Right atrium auricular region (tissue), 2 donors: ENCODE results near the gene TP53TG5. TPM values are rescaled to one million over a fixed set of nuclear protein-coding genes. Genes with fewer than 3 reads are reported as not detected.

Experiments
- DNase-seq: peaks from one replicate; pipeline ENCODE4 v3.0.0-alpha.2; 2019; ENCODE audit warnings: low spot score
- H3K27ac ChIP-seq, 2 donors: fragments of 200-600 bp; sonication (generic); 1 replicate in 1 of 2; 2 replicates in 1 of 2; pipeline ENCODE4 v1.5.1; 2016 to 2019
- H3K27me3 ChIP-seq, 2 donors: fragments of 200-600 bp; sonication (generic); one replicate each; pipeline versions ENCODE4 v1.5.1 to v1.6.0; 2017 to 2019
- H3K36me3 ChIP-seq: fragments of 200-600 bp; sonication (generic); one replicate; pipeline ENCODE4 v1.5.1; 2016
- H3K4me1 ChIP-seq, 2 donors: fragments of 200-600 bp; sonication (generic); one replicate each; pipeline versions ENCODE4 v1.5.1 to v1.6.0; 2017 to 2019
- H3K4me3 ChIP-seq, 2 donors: fragments of 200-600 bp; sonication (generic); 1 replicate in 1 of 2; 2 replicates in 1 of 2; pipeline ENCODE4 v1.5.1; 2017 to 2019; ENCODE audit warnings: mild to moderate bottlenecking in 1 of 2, moderate library complexity in 1 of 2
- H3K9me3 ChIP-seq, 2 donors: fragments of 200-600 bp; sonication (generic); one replicate each; pipeline ENCODE4 v1.5.1; 2019
- total RNA-seq, 2 donors: library from RNA; depleted of rRNA; stranded (reverse); fragments of >200 nt; gene quantifications; one replicate each; pipeline ENCODE4 v1.1.0, GENCODE V29; 2016
- TF ChIP-seq, protein P1 (sequence below), 2 donors: fragments of 200-600 bp; sonication (generic); IDR thresholded peaks; one replicate each; pipeline ENCODE4 v1.5.1; 2019; ENCODE audit warnings: antibody characterized with exemption in 2 of 2

TP53TG5 gene
- total RNA-seq, 2 donors from 2014 or later, result not detected

DNA sequence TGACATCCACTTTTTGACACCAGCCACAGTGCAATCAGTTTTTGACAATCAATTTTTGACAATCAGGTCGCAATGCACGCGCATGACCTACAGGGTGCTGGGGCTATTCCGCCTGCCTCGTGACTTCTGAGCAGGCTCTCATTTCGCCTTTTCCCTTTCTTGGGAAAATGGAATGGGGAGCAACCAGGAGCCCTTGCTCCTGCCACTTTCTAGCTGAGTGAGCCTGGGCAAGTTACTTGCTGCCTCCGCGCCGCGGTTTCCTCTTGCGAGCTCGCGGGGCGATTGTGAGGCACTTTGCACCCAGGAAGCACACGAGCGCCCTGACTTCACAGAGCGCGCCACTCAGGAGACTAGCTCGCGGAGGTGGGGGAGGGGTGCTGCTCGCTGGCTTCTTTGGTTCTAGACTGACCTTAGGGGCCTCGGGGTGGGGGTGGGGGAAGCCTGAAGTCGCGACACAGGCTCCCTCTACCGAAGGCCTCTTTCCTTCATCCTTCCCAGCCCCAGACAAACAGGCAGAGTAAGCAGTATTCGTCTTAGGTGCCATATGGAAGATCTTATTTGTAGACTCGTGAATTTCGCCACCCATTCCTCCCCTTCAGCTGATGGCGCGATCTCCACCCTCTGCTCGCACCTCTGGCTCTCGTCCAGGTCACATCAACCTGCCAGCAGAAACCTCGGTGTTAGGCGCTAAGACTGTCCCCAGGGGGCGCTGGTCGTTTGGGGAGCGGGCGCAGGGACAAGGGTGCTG is 4.6 kb downstream of the TP53TG5 start:
- Histone ChIP-seq H3K9me3 (no peaks in the 10 kb centered on the region), H3K27me3 (no peaks in the 10 kb centered on the region), H3K4me3 (peak overlapping the region; percentile 39 to 64), H3K4me1 (peaks cover 0 to 17% of the 10 kb centered on the region in 2 donors), H3K36me3 (peaks cover 4% of the 10 kb centered on the region), H3K27ac (peak overlapping the region; percentile 71 to 81)
- peak; percentile 83 for DNase-seq
- TF ChIP-seq, protein P1, sequence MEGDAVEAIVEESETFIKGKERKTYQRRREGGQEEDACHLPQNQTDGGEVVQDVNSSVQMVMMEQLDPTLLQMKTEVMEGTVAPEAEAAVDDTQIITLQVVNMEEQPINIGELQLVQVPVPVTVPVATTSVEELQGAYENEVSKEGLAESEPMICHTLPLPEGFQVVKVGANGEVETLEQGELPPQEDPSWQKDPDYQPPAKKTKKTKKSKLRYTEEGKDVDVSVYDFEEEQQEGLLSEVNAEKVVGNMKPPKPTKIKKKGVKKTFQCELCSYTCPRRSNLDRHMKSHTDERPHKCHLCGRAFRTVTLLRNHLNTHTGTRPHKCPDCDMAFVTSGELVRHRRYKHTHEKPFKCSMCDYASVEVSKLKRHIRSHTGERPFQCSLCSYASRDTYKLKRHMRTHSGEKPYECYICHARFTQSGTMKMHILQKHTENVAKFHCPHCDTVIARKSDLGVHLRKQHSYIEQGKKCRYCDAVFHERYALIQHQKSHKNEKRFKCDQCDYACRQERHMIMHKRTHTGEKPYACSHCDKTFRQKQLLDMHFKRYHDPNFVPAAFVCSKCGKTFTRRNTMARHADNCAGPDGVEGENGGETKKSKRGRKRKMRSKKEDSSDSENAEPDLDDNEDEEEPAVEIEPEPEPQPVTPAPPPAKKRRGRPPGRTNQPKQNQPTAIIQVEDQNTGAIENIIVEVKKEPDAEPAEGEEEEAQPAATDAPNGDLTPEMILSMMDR (IDR thresholded peaks at IDR 0.05), result peak; percentile 84 to 96

DNA sequence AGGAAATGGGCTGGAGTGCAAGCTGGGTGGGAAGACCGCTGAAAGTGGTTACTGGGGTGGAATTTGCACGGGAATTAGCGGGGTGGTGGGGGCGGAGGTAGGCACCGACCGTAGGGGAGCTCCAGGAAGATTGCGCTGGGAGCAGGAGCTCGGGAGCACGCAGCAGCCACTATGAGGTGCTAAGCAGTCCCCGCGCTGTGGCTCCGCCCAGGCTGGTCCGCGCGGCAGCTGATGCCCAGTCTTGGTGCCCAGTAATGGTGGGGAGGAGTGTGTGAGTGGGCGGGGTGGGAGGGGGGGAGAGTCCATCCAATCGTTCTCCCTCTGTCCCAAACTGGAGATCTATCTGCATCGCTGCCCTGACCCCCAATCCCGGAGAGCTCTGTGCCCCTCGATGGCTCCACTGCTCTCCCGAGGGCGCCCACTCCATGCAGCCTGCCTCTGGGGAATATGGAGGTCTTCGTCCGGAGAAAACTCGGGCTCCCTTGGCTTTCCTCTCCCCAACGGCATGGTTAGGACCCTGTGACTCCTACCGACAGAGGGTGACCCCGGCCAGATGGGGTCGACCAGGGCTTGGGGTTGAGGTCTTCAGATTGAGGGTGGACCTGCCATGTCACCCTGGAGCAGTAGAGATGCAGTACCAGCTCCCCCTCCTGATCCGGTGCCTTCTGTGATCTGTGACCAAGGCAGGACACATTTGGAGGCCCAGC is 5.3 kb downstream of the TP53TG5 start:
- H3K4me1 ChIP-seq, result peaks cover 0 to 17% of the 10 kb centered on the region in 2 donors
- peak overlapping the region; percentile 39 to 64 for H3K4me3 ChIP-seq
- H3K27me3 ChIP-seq, result no peaks in the 10 kb centered on the region
- H3K36me3 ChIP-seq, result peaks cover 11% of the 10 kb centered on the region
- H3K27ac ChIP-seq, result peak overlapping the region; percentile 71 to 81
- no peak for DNase-seq
- TF ChIP-seq, protein P1 (IDR thresholded peaks at IDR 0.05), result no peak
- no peaks in the 10 kb centered on the region for H3K9me3 ChIP-seq

DNA sequence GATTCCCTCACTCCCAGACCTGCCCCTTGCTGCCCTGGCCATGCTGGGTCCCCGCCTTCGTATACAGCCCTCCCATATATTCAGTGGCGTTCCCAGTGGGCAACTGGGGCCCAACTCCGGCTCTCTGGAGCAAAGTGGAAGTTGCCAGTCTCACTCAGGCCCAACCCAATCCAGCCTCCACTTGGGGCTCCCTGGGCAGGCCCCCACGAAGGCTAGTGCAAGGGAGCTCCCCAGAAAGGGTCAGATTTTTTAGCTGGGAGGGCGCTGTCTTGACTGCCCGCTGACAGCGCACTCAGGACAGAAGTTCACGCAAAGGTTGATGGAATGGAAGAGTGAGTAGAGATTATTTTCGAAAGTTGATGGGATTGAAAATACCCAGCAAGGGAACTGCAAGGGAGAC is 5.9 kb downstream of the TP53TG5 start:
- Histone ChIP-seq H3K27ac (peak overlapping the region; percentile 71 to 81), H3K4me3 (no peak overlapping the region), H3K4me1 (peaks cover 0 to 17% of the 10 kb centered on the region in 2 donors), H3K36me3 (peaks cover 15% of the 10 kb centered on the region), H3K9me3 (no peaks in the 10 kb centered on the region), H3K27me3 (no peaks in the 10 kb centered on the region)
- no peak for DNase-seq
- TF ChIP-seq, protein P1 (IDR thresholded peaks at IDR 0.05), result no peak

DNA sequence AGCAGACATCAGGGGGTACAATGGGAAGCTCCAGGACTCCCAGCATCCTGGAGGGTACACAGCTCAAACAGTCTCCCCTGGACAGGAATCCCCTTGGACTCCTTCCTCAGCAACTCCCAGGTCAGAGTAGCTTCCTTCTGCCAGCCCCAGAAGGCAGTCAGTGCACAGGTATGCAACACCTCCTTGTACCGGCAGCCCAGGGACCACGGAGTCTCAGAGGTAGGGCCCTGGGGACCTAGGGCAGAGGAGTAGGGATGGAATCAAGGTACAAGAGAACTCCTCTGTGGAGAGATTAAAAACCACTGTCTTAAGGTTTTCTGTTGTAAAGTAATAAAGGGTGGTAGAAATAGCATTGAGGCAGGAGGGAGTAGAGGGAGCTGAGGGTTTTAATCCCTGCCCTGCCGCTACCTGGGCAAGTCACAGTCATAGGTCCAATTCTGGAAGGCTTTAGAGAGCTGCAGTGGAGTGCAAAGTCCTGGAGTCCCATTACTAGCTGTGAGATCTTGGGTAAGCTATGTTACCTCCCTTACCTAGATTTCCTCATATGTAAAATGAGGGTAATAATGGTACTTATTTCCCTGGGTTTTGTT is 7.5 kb downstream of the TP53TG5 start:
- DNase-seq, result peak; percentile 26
- TF ChIP-seq, protein P1 (IDR thresholded peaks at IDR 0.05), result no peak
- Histone ChIP-seq H3K4me1 (peaks cover 0 to 17% of the 10 kb centered on the region in 2 donors), H3K27ac (no peak overlapping the region), H3K27me3 (no peaks in the 10 kb centered on the region), H3K36me3 (peaks cover 31% of the 10 kb centered on the region), H3K9me3 (no peaks in the 10 kb centered on the region), H3K4me3 (no peak overlapping the region)

DNA sequence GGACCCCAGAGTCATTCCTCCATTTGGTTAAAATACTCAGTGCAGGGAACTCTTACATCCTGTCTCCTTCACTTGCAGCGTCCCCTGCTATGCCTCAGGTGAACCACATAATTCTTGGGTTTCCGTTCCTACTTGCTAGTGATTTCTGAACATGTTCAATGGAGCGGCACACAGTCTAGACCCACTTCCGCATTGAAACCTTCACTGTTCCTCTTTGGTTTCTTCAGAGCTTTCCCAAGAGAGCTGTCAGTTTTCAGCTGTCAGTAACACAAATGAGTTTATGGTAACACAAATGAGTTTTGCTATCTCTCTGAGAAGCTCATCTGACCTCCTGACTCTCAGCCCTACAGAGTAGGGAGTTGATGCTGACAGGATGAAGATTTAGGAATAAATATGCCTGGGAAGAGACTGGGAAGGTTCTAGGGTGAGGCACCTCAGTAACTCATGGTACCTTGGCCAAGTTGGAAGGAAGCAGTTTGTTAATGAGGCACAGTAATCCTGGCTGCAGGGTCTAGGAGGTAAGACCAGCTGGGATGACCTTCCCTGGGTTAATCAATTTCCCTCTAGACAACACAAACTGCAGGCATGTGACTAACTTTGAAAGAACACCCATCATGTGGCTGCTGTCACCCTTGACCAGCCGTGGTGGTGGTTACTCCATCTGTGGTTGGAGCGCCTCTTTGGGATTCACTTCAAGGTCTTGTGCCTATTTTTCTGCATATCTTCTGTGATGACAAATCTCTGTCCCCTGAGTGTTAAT is 9.7 kb downstream of the TP53TG5 start:
- TF ChIP-seq, protein P1 (IDR thresholded peaks at IDR 0.05), result no peak
- Histone ChIP-seq H3K4me3 (no peak overlapping the region), H3K27ac (no peak overlapping the region), H3K36me3 (peaks cover 34% of the 10 kb centered on the region), H3K27me3 (no peaks in the 10 kb centered on the region), H3K4me1 (peaks cover 0 to 26% of the 10 kb centered on the region in 2 donors), H3K9me3 (no peaks in the 10 kb centered on the region)
- DNase-seq, result no peak
